NT2/D1 (cell line): ENCODE measurements around the gene FSD1L.

Experiments used
- DNase-seq: peaks from one replicate; pipeline ENCODE4 v3.0.0-alpha.2; 2011; ENCODE audit warnings: low read depth, low spot score
- H3K27me3 ChIP-seq: 2 replicates; pipeline ENCODE4 v1.6.0; 2011; ENCODE audit warnings: mild to moderate bottlenecking; ENCODE audit not compliant: insufficient read length, insufficient read depth
- H3K36me3 ChIP-seq: 2 replicates; pipeline ENCODE4 v1.6.1; 2011; ENCODE audit warnings: mild to moderate bottlenecking, low read length, mixed read lengths; ENCODE audit not compliant: insufficient read depth, insufficient read length
- H3K4me1 ChIP-seq: 2 replicates; pipeline ENCODE4 v1.5.1; 2011; ENCODE audit not compliant: insufficient read depth, insufficient read length
- H3K4me3 ChIP-seq: 2 replicates; pipeline ENCODE4 v1.5.1; 2011; ENCODE audit warnings: low read depth; ENCODE audit not compliant: insufficient read length
- H3K9ac ChIP-seq: 2 replicates; pipeline ENCODE4 v1.6.0; 2011; ENCODE audit warnings: low read depth; ENCODE audit not compliant: insufficient read length
- H3K9me3 ChIP-seq: 2 replicates; pipeline ENCODE4 v1.5.1; 2011; ENCODE audit warnings: mild to moderate bottlenecking, low read length; ENCODE audit not compliant: insufficient read depth
- SUZ12 ChIP-seq: IDR thresholded peaks from 2 replicates; pipeline ENCODE4 v1.6.1; 2011; ENCODE audit not compliant: insufficient read length, insufficient read depth; ENCODE audit errors: extremely low read depth
- YY1 ChIP-seq: IDR thresholded peaks from 2 replicates; pipeline ENCODE4 v1.6.1; 2011; ENCODE audit not compliant: insufficient read length, insufficient read depth
- ZNF274 ChIP-seq: IDR thresholded peaks from 2 replicates; pipeline ENCODE4 v1.6.1; 2011; ENCODE audit warnings: mild to moderate bottlenecking, low read depth, low read length

The FSD1L gene

GRCh38 chr9:105414947-105415661 is 32.7 kb upstream of the FSD1L start:
- H3K9me3 ChIP-seq, result no peaks in the 10 kb centered on the region
- TF ChIP-seq SUZ12 (no peak), ZNF274 (no peak), YY1 (no peak)
- H3K4me1 ChIP-seq, result peaks cover 2% of the 10 kb centered on the region
- H3K36me3 ChIP-seq, result no peaks in the 10 kb centered on the region
- DNase-seq, result peak; percentile 77
- no peak overlapping the region for H3K4me3 ChIP-seq
- H3K27me3 ChIP-seq, result no peaks in the 10 kb centered on the region
- H3K9ac ChIP-seq, result peak overlapping the region; percentile 51

DNA sequence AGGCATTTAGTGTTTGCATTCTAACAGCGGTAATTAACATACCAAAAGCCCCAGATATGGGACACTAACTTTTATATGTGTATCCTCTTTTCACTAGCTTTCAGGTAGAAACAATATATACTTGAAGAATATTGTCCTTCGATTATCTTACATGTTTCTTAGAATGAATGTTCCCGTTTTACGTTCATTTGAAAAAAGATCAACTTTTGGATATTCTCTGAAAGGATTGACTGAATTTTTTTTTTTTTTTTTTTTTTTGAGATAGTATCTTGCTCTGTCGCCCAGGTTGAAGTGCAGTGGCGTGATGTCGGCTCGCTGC is 32.2 kb upstream of the FSD1L start:
- H3K27me3 ChIP-seq, result no peaks in the 10 kb centered on the region

DNA sequence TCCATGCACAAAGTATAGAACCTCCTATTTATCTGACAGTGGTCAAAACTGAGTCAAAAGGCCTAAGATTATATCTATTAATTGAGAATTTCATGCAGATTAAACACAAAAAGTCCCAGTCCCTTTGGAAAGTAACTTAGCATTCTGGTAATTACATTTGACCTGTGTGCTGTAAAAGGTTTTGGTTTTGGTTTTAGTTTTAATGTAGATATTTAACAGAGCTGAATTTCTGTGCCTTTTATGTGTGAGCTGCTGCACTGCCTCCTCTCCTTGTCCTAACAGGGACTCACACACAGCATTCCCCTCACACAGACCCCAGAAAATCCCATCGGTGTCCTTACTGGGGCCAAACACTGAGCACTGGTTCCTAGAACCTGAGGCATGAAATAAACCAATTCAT is 31.0 kb upstream of the FSD1L start:
- no peak overlapping the region for H3K9ac ChIP-seq
- no peak for DNase-seq
- H3K27me3 ChIP-seq, result no peaks in the 10 kb centered on the region
- H3K4me1 ChIP-seq, result peaks cover 2% of the 10 kb centered on the region
- no peaks in the 10 kb centered on the region for H3K9me3 ChIP-seq
- TF ChIP-seq SUZ12 (no peak), ZNF274 (no peak), YY1 (no peak)
- no peaks in the 10 kb centered on the region for H3K36me3 ChIP-seq
- no peak overlapping the region for H3K4me3 ChIP-seq

More for the DNA sequence above, 32.2 kb upstream of the FSD1L start:
- no peak overlapping the region for H3K9ac ChIP-seq
- no peaks in the 10 kb centered on the region for H3K36me3 ChIP-seq
- peaks cover 2% of the 10 kb centered on the region for H3K4me1 ChIP-seq
- no peak for DNase-seq
- H3K9me3 ChIP-seq, result no peaks in the 10 kb centered on the region
- no peak for TF ChIP-seq SUZ12
- no peak for TF ChIP-seq YY1
- TF ChIP-seq ZNF274, result no peak
- H3K4me3 ChIP-seq, result no peak overlapping the region

DNA sequence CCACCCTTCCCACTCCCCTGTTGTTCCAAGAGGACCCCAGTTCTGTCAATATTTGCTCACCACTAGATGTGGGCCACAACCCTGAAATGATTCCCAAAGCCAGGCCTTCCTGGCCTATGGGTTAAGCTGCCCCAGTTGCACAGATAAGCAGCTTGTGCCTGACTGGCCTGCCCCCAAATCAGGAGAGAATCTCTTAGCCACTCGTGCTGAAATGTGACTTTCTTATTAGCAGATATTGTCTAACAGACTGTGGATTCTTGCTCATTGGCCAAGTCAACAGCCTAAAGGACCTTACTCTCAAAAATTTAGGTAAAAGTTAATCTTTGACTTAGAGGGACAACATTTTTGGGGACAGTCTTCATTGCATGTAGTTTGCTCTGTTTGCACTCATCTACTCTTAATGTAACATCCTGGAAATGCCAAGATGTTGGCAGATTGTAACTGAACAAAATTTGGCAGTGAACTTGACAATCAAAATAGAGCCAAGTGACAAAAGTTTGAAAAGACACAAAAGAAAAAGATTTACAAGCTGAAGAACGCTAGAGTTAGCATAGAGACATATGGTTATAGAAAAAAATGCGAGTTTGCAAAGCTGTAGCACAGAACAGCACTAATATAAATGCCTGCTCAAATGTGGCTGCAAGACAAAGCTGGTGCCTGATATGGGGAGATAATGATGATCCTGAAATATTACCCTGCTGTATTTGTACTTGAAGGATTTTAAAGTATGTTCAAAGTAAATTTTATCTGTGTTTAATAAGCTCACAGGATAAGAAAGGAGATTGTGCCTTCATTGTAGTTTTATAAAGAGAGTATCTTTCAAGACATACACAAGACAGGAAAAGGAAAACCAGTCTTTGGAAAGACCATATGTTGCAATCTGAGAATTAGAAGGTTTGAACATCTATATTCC is 29.0 kb upstream of the FSD1L start:
- no peak for DNase-seq
- Histone ChIP-seq H3K27me3 (no peaks in the 10 kb centered on the region), H3K4me1 (peaks cover 2% of the 10 kb centered on the region), H3K4me3 (no peak overlapping the region), H3K36me3 (no peaks in the 10 kb centered on the region), H3K9me3 (no peaks in the 10 kb centered on the region), H3K9ac (no peak overlapping the region)
- TF ChIP-seq SUZ12, result no peak
- TF ChIP-seq YY1, result no peak
- no peak for TF ChIP-seq ZNF274

DNA sequence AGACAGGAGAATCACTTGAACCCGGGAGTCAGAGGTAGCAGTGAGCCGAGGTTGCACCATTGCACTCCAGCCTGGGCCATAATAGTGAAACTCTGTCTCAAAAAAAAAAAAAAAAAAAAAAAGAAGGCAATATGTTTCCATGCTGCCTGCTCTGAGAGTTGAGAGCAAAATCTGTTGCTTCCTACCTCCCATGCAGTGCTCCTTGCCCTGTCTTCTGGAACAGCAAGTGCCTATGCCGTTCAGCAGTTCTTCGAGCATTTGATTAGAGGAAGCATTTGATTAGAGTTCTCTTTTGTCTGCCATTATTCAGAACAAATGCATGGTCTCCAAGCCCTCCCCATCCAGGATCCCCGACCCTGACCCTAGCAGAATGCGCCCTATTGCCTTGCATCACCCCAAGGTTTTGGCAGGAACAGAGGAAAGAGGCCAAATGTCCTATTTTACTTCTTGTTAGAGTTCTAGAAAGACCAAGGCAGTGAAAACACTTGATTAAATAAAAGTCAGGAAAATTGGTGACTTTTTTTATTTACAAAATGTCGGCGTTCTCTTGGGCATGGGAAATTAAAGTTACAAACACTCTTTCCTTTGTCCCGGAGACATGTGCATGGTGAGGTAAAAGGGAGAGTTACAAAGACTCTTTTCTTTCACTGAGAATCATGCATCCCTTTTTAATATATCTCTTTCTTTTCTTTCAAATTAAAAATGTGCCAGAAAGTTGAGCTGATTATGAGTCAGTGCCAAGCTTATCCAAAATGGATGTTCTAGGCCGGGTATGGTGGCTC is 27.8 kb upstream of the FSD1L start:
- H3K9ac ChIP-seq, result no peak overlapping the region
- H3K4me3 ChIP-seq, result no peak overlapping the region
- DNase-seq, result no peak
- no peaks in the 10 kb centered on the region for H3K36me3 ChIP-seq
- no peaks in the 10 kb centered on the region for H3K27me3 ChIP-seq
- H3K9me3 ChIP-seq, result no peaks in the 10 kb centered on the region
- TF ChIP-seq ZNF274, result no peak
- no peak for TF ChIP-seq SUZ12
- TF ChIP-seq YY1, result no peak
- H3K4me1 ChIP-seq, result peaks cover 2% of the 10 kb centered on the region

- no peak overlapping the region for H3K9ac ChIP-seq
- no peaks in the 10 kb centered on the region for H3K9me3 ChIP-seq
- H3K4me1 ChIP-seq, result no peaks in the 10 kb centered on the region
- no peak overlapping the region for H3K4me3 ChIP-seq
- H3K27me3 ChIP-seq, result no peaks in the 10 kb centered on the region
- TF ChIP-seq ZNF274 (no peak), YY1 (no peak), SUZ12 (no peak)
- no peaks in the 10 kb centered on the region for H3K36me3 ChIP-seq
- no peak for DNase-seq
Observed at GRCh38 chr9:105421154-105421553, 26.7 kb upstream of the FSD1L start.
